Neural progenitor cell (in vitro differentiated cells): ENCODE data around the gene CEACAM18. TPM values are rescaled to one million over a fixed set of nuclear protein-coding genes. Genes with fewer than 3 reads are reported as not detected.
A peak's percentile ranks its signal among the peaks of the same experiment; 100 is the strongest.

Experiments
- DNase-seq: peaks from one replicate; pipeline ENCODE4 v3.0.0-alpha.2; 2016; ENCODE audit warnings: low spot score
- H2AFZ ChIP-seq: fragments of 200-600 bp; sonication (generic); replicated peaks from 2 replicates; pipeline ENCODE4 v1.6.1; 2016; ENCODE audit warnings: antibody characterized with exemption
- H3F3A ChIP-seq: fragments of 200-600 bp; sonication (generic); 2 replicates; pipeline ENCODE4 v1.6.1; 2016; ENCODE audit warnings: antibody characterized with exemption, low read depth
- H3K27ac ChIP-seq: fragments of 200-600 bp; sonication (generic); 2 replicates; pipeline ENCODE4 v1.5.1; 2016; ENCODE audit warnings: mild to moderate bottlenecking
- H3K27me3 ChIP-seq: fragments of 200-600 bp; sonication (generic); 2 replicates; pipeline ENCODE4 v1.6.1; 2016; ENCODE audit warnings: mild to moderate bottlenecking, moderate library complexity
- H3K36me3 ChIP-seq: fragments of 200-600 bp; sonication (generic); 2 replicates; pipeline ENCODE4 v1.5.1; 2016
- H3K4me1 ChIP-seq: fragments of 200-600 bp; sonication (generic); 2 replicates; pipeline ENCODE4 v1.6.1; 2016; ENCODE audit warnings: mixed run types
- H3K4me2 ChIP-seq: fragments of 200-600 bp; sonication (generic); 2 replicates; pipeline ENCODE4 v1.6.1; 2016
- H3K4me3 ChIP-seq: fragments of 200-600 bp; sonication (generic); 2 replicates; pipeline ENCODE4 v1.5.1; 2016
- H3K79me2 ChIP-seq: fragments of 200-600 bp; sonication (generic); 2 replicates; pipeline ENCODE4 v1.6.1; 2016; ENCODE audit warnings: low read depth
- H3K9ac ChIP-seq: fragments of 200-600 bp; sonication (generic); 2 replicates; pipeline ENCODE4 v1.6.1; 2016
- H3K9me3 ChIP-seq: fragments of 200-600 bp; sonication (generic); 2 replicates; pipeline ENCODE4 v1.5.1; 2016; ENCODE audit warnings: low read depth
- H4K20me1 ChIP-seq: fragments of 200-600 bp; sonication (generic); 2 replicates; pipeline ENCODE4 v1.6.1; 2016; ENCODE audit warnings: low read depth
- H3K27ac Mint-ChIP-seq: 3 replicates; pipeline ENCODE4 v1.8.0; 2021; ENCODE audit warnings: mixed read lengths
- H3K27me3 Mint-ChIP-seq: 2 replicates; pipeline ENCODE4 v1.8.0; 2022; ENCODE audit warnings: low read depth, mild to moderate bottlenecking, inconsistent platforms, moderate library complexity, mixed read lengths; ENCODE audit not compliant: insufficient read depth
- H3K36me3 Mint-ChIP-seq: 3 replicates; pipeline ENCODE4 v1.8.0; 2021; ENCODE audit warnings: mixed read lengths
- H3K4me1 Mint-ChIP-seq: 3 replicates; pipeline ENCODE4 v1.8.0; 2021; ENCODE audit warnings: mixed read lengths
- H3K4me3 Mint-ChIP-seq: 3 replicates; pipeline ENCODE4 v1.8.0; 2021; ENCODE audit warnings: mild to moderate bottlenecking, moderate library complexity, mixed read lengths
- H3K9me3 Mint-ChIP-seq: 3 replicates; pipeline ENCODE4 v1.8.0; 2020; ENCODE audit warnings: mixed read lengths
- CTCF ChIP-seq: fragments of 200-600 bp; sonication (generic); IDR thresholded peaks from 2 replicates; pipeline ENCODE4 v1.5.1; 2017; ENCODE audit warnings: antibody characterized with exemption, mild to moderate bottlenecking
- EZH2 ChIP-seq: fragments of 200-600 bp; sonication (generic); IDR thresholded peaks from 2 replicates; pipeline ENCODE4 v1.6.1; 2017; ENCODE audit warnings: antibody characterized with exemption, mild to moderate bottlenecking, moderate library complexity
- EZH2phosphoT487 ChIP-seq: fragments of 200-600 bp; sonication (generic); IDR thresholded peaks from 2 replicates; pipeline ENCODE4 v1.6.1; 2017; ENCODE audit warnings: antibody characterized with exemption
- total RNA-seq: library from RNA; depleted of rRNA; stranded (reverse); fragments of >200 nt; gene quantifications from 2 replicates; pipeline ENCODE4 v1.2.3, GENCODE V29; 2015; ENCODE audit warnings: low replicate concordance

Gene CEACAM18
- total RNA-seq, 1 donor from 2014 or later: not detected

GRCh38 chr19:51434456-51434855 is 43.9 kb upstream of the CEACAM18 start:
- H3K4me2 ChIP-seq: no peak overlapping the region
- no peaks in the 10 kb centered on the region for H3F3A ChIP-seq
- H2AFZ ChIP-seq: no peak overlapping the region
- H3K4me3 Mint-ChIP-seq: no peak overlapping the region
- peaks cover 8% of the 10 kb centered on the region for H3K27me3 Mint-ChIP-seq
- H3K9me3 ChIP-seq: no peaks in the 10 kb centered on the region
- DNase-seq: no peak
- H3K27ac ChIP-seq: no peak overlapping the region
- H3K36me3 Mint-ChIP-seq: no peaks in the 10 kb centered on the region
- no peaks in the 10 kb centered on the region for H3K9me3 Mint-ChIP-seq
- H3K4me1 Mint-ChIP-seq: no peaks in the 10 kb centered on the region
- no peaks in the 10 kb centered on the region for H4K20me1 ChIP-seq
- H3K4me1 ChIP-seq: no peaks in the 10 kb centered on the region
- peaks cover 7% of the 10 kb centered on the region for H3K27me3 ChIP-seq
- no peak for TF ChIP-seq EZH2phosphoT487
- no peak for TF ChIP-seq EZH2
- no peak for TF ChIP-seq CTCF
- H3K9ac ChIP-seq: no peak overlapping the region
- no peak overlapping the region for H3K4me3 ChIP-seq
- H3K79me2 ChIP-seq: no peaks in the 10 kb centered on the region
- no peak overlapping the region for H3K27ac Mint-ChIP-seq
- no peaks in the 10 kb centered on the region for H3K36me3 ChIP-seq

GRCh38 chr19:51439021-51439465 is 39.3 kb upstream of the CEACAM18 start:
- Histone ChIP-seq H4K20me1 (no peaks in the 10 kb centered on the region), H3K27ac (no peak overlapping the region), H3K9me3 (no peaks in the 10 kb centered on the region), H3K9ac (no peak overlapping the region), H3K27me3 (no peaks in the 10 kb centered on the region), H3F3A (no peaks in the 10 kb centered on the region), H3K36me3 (no peaks in the 10 kb centered on the region), H3K79me2 (no peaks in the 10 kb centered on the region), H2AFZ (no peak overlapping the region), H3K4me1 (no peaks in the 10 kb centered on the region), H3K4me2 (no peak overlapping the region), H3K4me3 (no peak overlapping the region)
- Mint-ChIP-seq H3K36me3 (no peaks in the 10 kb centered on the region), H3K27ac (no peak overlapping the region), H3K27me3 (peaks cover 8% of the 10 kb centered on the region), H3K4me3 (no peak overlapping the region), H3K4me1 (no peaks in the 10 kb centered on the region), H3K9me3 (peaks cover 2% of the 10 kb centered on the region)
- DNase-seq: peak; percentile 26
- TF ChIP-seq CTCF (peak; percentile 43), EZH2 (no peak)

- H3K9me3 Mint-ChIP-seq: peaks cover 2% of the 10 kb centered on the region
- H3K27ac ChIP-seq: no peak overlapping the region
- no peak overlapping the region for H3K4me3 ChIP-seq
- H3K36me3 Mint-ChIP-seq: no peaks in the 10 kb centered on the region
- no peaks in the 10 kb centered on the region for H3K36me3 ChIP-seq
- peaks cover 8% of the 10 kb centered on the region for H3K27me3 Mint-ChIP-seq
- no peak for DNase-seq
- TF ChIP-seq EZH2phosphoT487 (no peak), EZH2 (no peak), CTCF (no peak)
- H3K9ac ChIP-seq: no peak overlapping the region
- H3K79me2 ChIP-seq: no peaks in the 10 kb centered on the region
- H3K27me3 ChIP-seq: no peaks in the 10 kb centered on the region
- no peaks in the 10 kb centered on the region for H3K4me1 Mint-ChIP-seq
- no peak overlapping the region for H3K4me3 Mint-ChIP-seq
- no peak overlapping the region for H2AFZ ChIP-seq
- H3K4me2 ChIP-seq: no peak overlapping the region
- H3F3A ChIP-seq: no peaks in the 10 kb centered on the region
- no peaks in the 10 kb centered on the region for H3K9me3 ChIP-seq
- H3K27ac Mint-ChIP-seq: no peak overlapping the region
- no peaks in the 10 kb centered on the region for H3K4me1 ChIP-seq
- H4K20me1 ChIP-seq: no peaks in the 10 kb centered on the region
Observed at GRCh38 chr19:51440052-51440451, 38.3 kb upstream of the CEACAM18 start.
